OCI-LY7 (cell line): ENCODE data around the gene ALG8. TPM values are rescaled to one million over a fixed set of nuclear protein-coding genes. Genes with fewer than 3 reads are reported as not detected.
"Not testable (repeated sequence)": the region's sequence is repeated elsewhere in the genome, so short reads cannot be mapped to it uniquely, and the experiment has no call there.

Experiments
- BruUV-seq: library from RNA; stranded (reverse); fragments of 400-500 nt; replicated peaks from 2 replicates; lab custom pipeline; 2021; lab: Mats Ljungman, UMichigan
- CTCF ChIA-PET: fragments of 300-600 bp; sonication (Branson Sonifier 250); formaldehyde crosslinking; loops from one replicate; lab custom pipeline; 2022; ENCODE audit warnings: antibody characterized with exemption; ENCODE audit not compliant: unreplicated experiment; lab: Charles Lee
- POLR2A ChIA-PET: fragments of 300-600 bp; sonication (Branson Sonifier 250); formaldehyde crosslinking; loops from one replicate; lab custom pipeline; 2022; ENCODE audit warnings: antibody characterized with exemption; lab: Charles Lee
- DNase-seq: peaks from one replicate; pipeline ENCODE4 v3.0.0-alpha.2; 2015; ENCODE audit warnings: low spot score
- H2AFZ ChIP-seq: fragments of 200-600 bp; sonication (generic), shearing (Covaris generic); 2 replicates; pipeline ENCODE4 v1.6.1; 2014; ENCODE audit warnings: mild to moderate bottlenecking, antibody characterized with exemption, low read length, moderate library complexity
- H3K27ac ChIP-seq: fragments of 200-600 bp; sonication (generic); 2 replicates; pipeline ENCODE4 v1.5.1; 2014; ENCODE audit warnings: mixed run types, low read depth, mild to moderate bottlenecking, moderate library complexity, low read length, inconsistent platforms; ENCODE audit not compliant: poor library complexity, severe bottlenecking
- H3K36me3 ChIP-seq: fragments of 200-600 bp; sonication (generic); 2 replicates; pipeline ENCODE4 v1.6.1; 2014; ENCODE audit warnings: mild to moderate bottlenecking, antibody characterized with exemption, low read length, moderate library complexity, mixed read lengths; ENCODE audit not compliant: insufficient read depth
- H3K4me1 ChIP-seq: fragments of 200-600 bp; sonication (generic); 2 replicates; pipeline ENCODE4 v1.5.1; 2014; ENCODE audit warnings: mild to moderate bottlenecking, low read length; ENCODE audit not compliant: insufficient read depth, poor library complexity, severe bottlenecking
- H3K4me2 ChIP-seq: fragments of 200-600 bp; sonication (generic); 2 replicates; pipeline ENCODE4 v1.6.1; 2014; ENCODE audit warnings: mild to moderate bottlenecking, low read length
- H3K4me3 ChIP-seq: fragments of 200-600 bp; sonication (generic); 2 replicates; pipeline ENCODE4 v1.5.1; 2014; ENCODE audit warnings: mild to moderate bottlenecking, low read depth, low read length; ENCODE audit not compliant: poor library complexity, severe bottlenecking
- H3K79me2 ChIP-seq: fragments of 200-600 bp; sonication (generic); 2 replicates; pipeline ENCODE4 v1.6.1; 2016; ENCODE audit warnings: low read depth, mild to moderate bottlenecking, low read length, moderate library complexity, mixed read lengths; ENCODE audit not compliant: insufficient read depth
- H3K9me2 ChIP-seq: fragments of 200-600 bp; sonication (generic); 2 replicates; pipeline ENCODE4 v1.6.1; 2016; ENCODE audit warnings: mild to moderate bottlenecking, low read length, mixed read lengths; ENCODE audit not compliant: insufficient read depth
- H3K9me3 ChIP-seq: fragments of 200-600 bp; sonication (generic); 2 replicates; pipeline ENCODE4 v1.6.1; 2014; ENCODE audit warnings: mild to moderate bottlenecking, mixed run types, low read length, mixed read lengths
- H4K20me1 ChIP-seq: fragments of 200-600 bp; sonication (generic); 2 replicates; pipeline ENCODE4 v1.6.1; 2014; ENCODE audit warnings: mild to moderate bottlenecking, antibody characterized with exemption, low read length, moderate library complexity, mixed read lengths; ENCODE audit not compliant: insufficient read depth
- CTCF ChIP-seq: fragments of 200-600 bp; sonication (generic); conservative IDR thresholded peaks from 2 replicates; pipeline ENCODE4 v1.5.1; 2014; ENCODE audit warnings: mild to moderate bottlenecking, antibody characterized with exemption, low read length, moderate library complexity, mixed read lengths
- EZH2phosphoT487 ChIP-seq: fragments of 200-600 bp; sonication (generic); IDR thresholded peaks from 2 replicates; pipeline ENCODE4 v1.6.1; 2018; ENCODE audit warnings: low read depth, borderline replicate concordance, mild to moderate bottlenecking, mixed run types, antibody characterized with exemption, low read length, moderate library complexity, mixed read lengths
- intact Hi-C: fragments of 100-400 bp; cut with micrococcal nuclease; formaldehyde crosslinking; loops from one replicate; pipeline ENCODE4 v1.10.0; 2022; ENCODE audit not compliant: unreplicated experiment
- total RNA-seq, 2 experiments: library from RNA; depleted of rRNA in 1 of 2; stranded (reverse); fragments of >200 nt in 1 of 2; shearing (Covaris generic) in 1 of 2; gene quantifications; 2 replicates each; pipeline ENCODE4 v1.2.3, GENCODE V29; 2014 to 2022

Gene ALG8
- total RNA-seq, 2 experiments from 2014 or later = 42.5 to 66.1 TPM

- Histone ChIP-seq H3K36me3 (no peaks in the 10 kb centered on the region), H3K79me2 (no peaks in the 10 kb centered on the region), H3K4me3 (no peak overlapping the region), H3K27ac (no peak overlapping the region), H3K9me3 (no peaks in the 10 kb centered on the region), H3K9me2 (no peaks in the 10 kb centered on the region), H3K4me1 (no peaks in the 10 kb centered on the region), H4K20me1 (no peaks in the 10 kb centered on the region), H3K4me2 (no peak overlapping the region), H2AFZ (no peak overlapping the region)
- TF ChIP-seq EZH2phosphoT487 (no peak), CTCF (no peak)
- ChIA-PET CTCF (no interaction called here), POLR2A (interaction anchor here (1.0 kb wide), 1 partner anchor 13 kb away, joined by 3 read pairs; no protein-coding TSS in a partner anchor)
- intact Hi-C loops = no loop called here
- no peak for DNase-seq
- BruUV-seq = no TSS peak
Observed at GRCh38 chr11:78085972-78086371, 53.5 kb downstream of the ALG8 start.

- H4K20me1 ChIP-seq, H3K27ac ChIP-seq, H2AFZ ChIP-seq, H3K9me3 ChIP-seq, H3K4me3 ChIP-seq, POLR2A ChIA-PET, H3K79me2 ChIP-seq, DNase-seq, H3K4me2 ChIP-seq, CTCF ChIA-PET, H3K36me3 ChIP-seq, H3K9me2 ChIP-seq, BruUV-seq, H3K4me1 ChIP-seq, intact Hi-C loops: not testable (repeated sequence)
Observed at GRCh38 chr11:78084506-78084905, 54.9 kb downstream of the ALG8 start.

- Histone ChIP-seq H3K79me2 (peaks cover 16% of the 10 kb centered on the region), H3K36me3 (no peaks in the 10 kb centered on the region), H2AFZ (no peak overlapping the region), H3K4me2 (no peak overlapping the region), H4K20me1 (no peaks in the 10 kb centered on the region), H3K4me1 (peaks cover 9% of the 10 kb centered on the region), H3K9me3 (no peaks in the 10 kb centered on the region), H3K27ac (no peak overlapping the region), H3K4me3 (no peak overlapping the region), H3K9me2 (no peaks in the 10 kb centered on the region)
- no TSS peak for BruUV-seq
- TF ChIP-seq CTCF = no peak
- no peak for TF ChIP-seq EZH2phosphoT487
- intact Hi-C loops = no loop called here
- ChIA-PET CTCF (no interaction called here), POLR2A (interaction anchor here (0.6 to 0.7 kb wide), 2 partner anchors 45 to 51 kb away, joined by 3 to 4 read pairs; no protein-coding TSS in a partner anchor)
- DNase-seq = no peak
Observed at GRCh38 chr11:78083021-78083420, 56.4 kb downstream of the ALG8 start.
